ENCODE data around the gene FATE1.
"Not testable (repeated sequence)": the region's sequence is repeated elsewhere in the genome, so short reads cannot be mapped to it uniquely, and the experiment has no call there.

Gene FATE1, protein sequence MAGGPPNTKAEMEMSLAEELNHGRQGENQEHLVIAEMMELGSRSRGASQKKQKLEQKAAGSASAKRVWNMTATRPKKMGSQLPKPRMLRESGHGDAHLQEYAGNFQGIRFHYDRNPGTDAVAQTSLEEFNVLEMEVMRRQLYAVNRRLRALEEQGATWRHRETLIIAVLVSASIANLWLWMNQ

DNA sequence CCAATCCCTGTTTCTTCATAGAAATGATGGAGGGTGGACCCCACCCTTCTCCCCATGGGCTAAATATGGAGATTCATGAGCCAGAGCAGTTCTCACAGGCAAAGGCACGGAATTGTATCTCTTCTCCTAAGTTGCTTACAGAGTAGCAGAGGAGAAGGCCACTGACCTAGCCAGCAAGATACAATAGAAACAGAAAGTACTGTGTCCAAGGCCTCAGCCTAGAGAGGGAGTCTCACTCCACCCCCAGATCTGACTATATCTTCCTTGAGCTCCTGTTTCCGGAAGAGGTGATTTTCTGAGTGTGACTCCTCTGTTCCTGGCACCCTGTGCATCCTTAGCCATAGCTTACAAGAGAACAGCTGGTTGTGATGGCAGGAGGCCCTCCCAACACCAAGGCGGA, at the start of gene FATE1:
FATE1 (plus strand) TSS at position 284 of the 400 bp plus-strand sequence; CDS start at position 369, 85 bp downstream.
- DNase-seq (ENCODE audit: low read depth) = no peak

DNA sequence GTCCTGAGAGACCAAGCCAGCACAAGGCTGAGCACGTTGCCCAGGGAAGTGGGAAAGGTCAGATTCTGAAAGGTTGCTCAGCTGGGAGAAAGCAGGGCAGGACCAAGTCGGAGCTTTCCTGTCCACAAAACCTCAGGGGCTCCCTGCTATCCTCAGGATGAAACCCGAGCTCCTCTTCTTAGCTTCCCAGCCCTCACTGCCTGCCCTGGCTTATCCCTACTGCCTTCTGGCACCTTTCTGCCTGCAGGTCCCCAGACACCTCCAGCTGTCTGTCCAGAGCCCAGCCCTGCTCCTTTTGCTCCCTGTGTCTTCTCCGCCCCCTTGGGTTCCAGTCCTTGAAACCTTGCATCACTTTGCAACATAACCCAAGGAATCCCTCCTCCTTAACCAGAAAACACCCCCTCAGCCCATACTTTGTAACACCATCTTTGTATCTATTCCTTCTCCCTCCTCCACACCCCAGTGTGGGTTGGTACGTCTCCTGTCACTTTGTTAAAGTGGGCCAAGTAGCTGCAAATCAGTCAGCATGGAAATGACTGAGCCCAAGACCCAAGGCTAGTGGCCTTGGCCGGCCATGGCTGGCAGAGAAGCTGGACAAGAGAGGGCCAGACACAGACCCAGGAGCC, 40.6 kb upstream of the FATE1 start:
- no peak for DNase-seq (ENCODE audit: low read depth)

DNA sequence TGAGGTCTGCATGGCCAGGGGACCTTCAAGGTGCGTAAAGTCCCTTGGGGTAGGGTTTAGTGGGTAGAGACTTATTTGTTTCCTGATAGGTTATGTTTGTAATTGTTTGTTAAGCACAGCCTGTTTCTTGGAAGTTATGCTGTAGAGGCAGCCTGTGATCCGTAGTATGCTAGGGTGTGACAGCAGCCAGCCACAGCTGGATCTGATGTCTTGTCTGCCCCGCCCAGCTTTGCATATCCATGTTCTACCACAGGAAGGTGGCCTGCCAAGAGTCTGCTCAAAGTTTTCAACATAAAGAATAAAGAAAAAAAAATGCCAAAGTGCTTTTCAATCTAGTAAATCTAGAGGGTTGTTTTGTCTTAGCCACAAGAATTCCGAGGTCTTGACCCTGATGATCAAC, 39.6 kb upstream of the FATE1 start:
- no peak for DNase-seq (ENCODE audit: low read depth)

DNA sequence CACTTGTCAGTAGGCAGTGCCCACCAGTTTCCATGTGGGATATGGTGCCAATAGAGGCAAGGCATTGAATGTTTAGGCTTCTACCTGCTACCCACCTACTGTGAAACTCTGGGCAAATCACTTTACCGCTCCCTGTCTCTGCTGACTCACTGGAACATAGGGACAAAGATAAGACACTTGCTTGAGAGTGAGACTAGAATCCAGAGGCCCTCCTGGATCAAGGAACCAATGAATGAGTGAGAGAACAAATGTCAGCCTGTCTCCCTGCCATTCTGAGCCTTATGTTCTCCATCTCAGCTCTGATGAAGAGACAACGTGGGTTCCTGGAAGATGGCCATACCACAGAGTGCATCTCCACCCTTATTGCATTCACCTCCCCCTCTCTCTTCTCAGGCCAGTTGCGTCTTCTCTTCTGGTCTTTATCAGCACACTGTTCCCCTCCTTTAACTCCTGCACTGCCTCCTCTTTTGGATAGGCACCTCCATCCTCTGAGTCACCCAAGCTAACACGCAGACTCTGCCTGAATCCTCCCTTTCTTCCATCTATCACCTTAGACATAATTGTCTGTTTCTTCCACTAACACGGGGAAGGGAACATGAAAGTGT, 35.9 kb upstream of the FATE1 start:
- no peak for DNase-seq (ENCODE audit: low read depth)

DNA sequence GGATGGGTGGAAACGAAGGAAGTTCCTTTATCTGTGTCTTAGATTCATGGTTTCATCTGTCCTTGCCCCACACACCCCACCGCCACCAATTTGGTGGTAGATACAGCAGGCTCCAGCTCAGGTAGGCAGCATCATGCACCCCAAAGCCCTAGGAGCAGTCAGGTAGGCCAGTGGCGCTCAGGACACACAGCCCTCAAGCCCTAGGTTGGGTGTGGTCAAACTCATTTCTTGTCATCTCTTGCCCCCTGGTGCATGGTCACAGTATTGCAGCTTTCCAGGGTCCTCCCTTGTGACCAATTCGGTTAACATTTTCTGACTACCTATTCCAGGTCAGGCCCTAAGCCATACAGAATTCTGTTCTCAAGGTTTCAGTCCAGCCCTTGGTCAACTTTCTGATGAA, 35.0 kb upstream of the FATE1 start:
- DNase-seq (ENCODE audit: low read depth) = peak; percentile 2

DNA sequence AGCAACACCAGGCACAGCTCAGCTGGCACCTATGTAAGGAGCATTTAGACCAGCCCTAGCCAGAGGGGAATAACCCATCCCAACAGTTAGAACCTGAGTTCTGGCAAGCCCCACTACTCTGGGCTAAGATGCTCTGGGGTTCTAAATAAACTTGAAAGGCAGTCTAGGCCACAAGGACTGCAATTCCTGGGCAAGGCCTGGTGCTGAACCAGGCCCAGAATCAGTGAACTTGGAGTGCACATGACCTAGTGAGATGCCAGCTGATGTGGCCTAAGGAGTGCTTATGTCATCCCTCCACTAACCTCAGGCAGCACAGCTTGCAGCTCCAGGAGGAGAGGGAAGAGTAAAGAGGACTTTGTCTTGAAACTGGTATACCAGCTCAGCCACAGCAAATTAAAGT, 28.2 kb upstream of the FATE1 start:
- DNase-seq (ENCODE audit: low read depth) = no peak

DNA sequence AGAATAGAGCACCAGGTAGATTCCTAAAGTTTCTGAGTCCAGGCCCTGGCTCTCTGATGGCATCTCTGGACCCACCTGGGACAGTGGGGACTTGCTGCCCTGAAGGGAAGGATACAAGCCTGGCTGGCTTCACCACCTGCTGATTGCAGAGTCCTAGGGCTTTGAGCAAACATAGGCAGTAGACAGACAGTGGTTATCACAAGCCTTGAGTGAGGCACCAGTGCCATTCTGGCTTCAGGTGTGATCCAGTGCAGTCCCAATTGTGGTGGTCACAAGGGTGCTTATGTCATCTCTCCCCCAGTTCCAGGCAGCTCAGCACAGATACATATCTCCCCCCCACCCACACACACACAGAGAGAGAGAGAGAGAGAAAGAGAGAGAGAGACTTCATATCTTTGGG, 27.1 kb upstream of the FATE1 start:
- no peak for DNase-seq (ENCODE audit: low read depth)

DNA sequence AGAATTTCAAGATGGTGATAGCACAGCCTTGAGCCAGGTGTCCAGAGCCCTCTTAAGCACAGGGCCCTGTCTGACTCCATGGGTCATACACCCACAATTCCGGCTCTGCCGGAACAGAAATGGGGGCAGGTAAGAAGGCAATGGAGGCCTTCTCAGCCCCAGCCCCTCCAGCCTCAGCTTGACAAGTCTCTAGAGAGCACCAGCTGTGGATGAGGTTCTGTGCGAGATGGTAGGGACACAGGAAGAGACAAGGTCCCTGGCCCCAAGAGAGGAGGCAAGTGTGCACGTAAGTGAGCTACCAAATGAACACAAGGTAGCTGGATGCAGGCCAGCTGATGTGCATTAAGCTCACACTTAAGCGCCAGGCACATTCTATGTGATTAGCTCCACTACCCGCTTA, 23.0 kb upstream of the FATE1 start:
- DNase-seq (ENCODE audit: low read depth) = no peak

DNA sequence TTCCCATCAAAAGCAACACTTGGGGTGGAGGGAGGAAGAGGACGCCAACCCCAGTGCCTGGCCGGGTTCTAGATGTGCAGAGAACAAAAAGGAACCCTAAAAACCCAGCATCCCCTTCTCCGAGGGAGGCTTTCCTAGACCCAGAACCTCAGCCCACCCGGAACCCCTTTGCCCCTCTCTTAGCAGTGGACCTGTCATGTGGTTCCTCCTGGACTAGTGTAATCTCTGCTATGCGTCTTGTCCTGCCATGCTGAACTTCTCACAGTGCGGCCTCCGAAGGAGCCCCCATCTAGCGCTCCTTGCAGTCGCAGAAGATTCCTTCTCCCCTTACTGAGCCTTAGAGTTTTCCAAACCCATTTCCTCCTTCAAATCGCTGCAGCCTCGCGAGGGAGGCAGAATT, 21.7 kb upstream of the FATE1 start:
- DNase-seq (ENCODE audit: low read depth) = no peak

DNA sequence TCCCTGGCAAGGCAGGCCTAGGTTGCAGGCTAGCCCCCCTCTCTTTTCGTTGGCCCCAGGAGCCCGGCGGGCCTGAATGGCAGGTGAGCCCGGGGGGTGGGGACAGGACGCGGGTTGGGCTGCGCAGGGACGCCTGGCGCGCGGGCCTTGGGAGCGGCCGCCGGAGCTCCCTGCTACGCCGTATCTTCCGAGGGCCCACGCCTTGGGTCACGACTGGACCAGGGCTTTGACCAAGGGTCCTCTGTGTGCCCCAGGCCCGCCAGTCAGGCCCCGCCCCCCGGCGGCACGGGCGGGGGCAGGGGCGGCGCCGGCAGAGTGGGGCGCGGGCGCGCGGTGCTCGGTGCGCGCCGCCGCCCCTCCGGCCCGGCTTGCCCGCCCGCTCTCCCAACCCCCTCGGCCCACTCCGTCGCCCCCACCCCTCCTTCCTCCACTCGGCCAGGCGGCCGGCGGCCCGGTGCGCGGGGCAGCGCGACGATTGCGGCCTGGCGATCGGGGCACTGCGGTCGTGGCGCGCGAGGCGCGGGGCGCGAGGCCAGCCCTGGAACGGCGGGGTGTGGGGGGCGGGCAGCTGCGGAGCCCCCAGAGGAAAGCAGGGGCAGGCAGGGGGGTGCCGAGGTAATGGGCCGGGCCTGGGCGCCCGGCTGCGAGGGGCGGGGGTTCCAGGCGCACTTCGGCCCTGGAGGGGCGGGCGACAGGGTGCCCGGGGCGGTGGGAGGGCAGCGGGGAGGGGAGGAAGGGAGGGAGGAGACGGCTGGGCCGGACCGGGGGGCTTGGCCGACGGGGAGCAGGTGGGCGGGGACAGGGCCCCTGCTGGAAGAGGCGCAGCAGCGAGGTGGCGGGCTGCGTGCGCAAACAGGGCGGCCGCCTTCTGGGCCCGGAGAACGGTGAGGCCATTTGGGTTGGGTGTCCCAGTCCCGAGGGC, 20.9 kb upstream of the FATE1 start, which contains the start of gene PRRG3:
PRRG3 (plus strand) TSS at position 798 of the 922 bp plus-strand sequence. CDS start 3,357 bp downstream, outside the sequence.
- no peak for DNase-seq (ENCODE audit: low read depth)

DNA sequence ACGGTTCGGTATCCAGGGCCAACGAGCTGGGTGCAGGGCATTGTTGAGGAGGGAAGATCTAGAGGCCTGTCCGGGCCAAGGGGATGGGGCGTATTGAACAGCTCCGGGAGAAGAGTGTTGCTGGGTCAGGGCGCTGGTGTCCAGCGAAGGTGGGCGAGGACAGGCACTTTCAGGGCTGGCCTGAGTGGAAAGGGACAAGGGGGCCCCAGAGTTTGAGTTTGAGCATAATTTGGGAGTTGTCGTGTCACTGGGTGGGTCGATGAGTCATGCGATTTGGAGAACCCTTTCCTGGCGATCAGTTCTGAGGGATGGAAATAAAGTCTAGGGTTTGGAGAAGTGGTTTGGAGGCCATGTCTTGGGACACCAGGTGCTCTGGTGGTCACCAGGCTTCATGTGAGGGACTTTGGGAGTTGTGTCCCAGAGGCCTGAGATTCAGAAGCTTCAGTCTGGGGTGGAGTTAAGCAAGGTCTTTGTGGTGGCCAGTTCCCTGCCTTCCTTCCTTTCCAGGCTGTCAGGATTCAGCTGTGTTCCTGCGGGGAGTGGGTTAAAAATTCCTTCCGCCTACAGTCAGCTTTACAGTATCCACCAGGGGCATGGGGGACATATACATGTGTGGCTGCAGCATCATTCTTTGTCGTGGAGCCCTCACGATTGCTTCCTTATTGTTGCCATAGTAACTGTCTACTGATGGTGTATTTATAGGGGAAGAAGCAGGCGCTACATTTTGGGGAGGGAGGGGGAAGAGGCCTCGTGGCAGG, 20.1 kb upstream of the FATE1 start:
- DNase-seq (ENCODE audit: low read depth) = no peak

DNA sequence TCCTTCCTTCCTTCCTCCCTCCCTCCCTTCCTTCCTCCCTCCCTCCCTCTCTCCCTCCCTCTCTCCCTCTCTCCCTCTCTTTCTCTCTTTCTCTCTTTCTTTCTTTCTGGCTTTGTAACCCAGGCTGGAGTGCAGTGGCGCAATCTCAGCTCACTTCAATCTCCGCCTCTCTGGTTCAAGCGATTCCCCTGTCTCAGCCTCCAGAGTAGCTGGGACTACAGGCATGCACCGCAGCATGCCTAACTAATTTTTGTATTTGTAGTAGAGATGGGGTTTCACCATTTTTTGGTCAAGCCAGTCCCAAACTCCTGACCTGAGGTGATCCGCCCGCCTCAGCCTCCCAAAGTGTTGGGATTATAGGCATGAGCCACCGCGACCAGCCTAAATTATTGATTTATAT, 18.8 kb upstream of the FATE1 start:
- not testable (repeated sequence) for DNase-seq (ENCODE audit: low read depth)

DNA sequence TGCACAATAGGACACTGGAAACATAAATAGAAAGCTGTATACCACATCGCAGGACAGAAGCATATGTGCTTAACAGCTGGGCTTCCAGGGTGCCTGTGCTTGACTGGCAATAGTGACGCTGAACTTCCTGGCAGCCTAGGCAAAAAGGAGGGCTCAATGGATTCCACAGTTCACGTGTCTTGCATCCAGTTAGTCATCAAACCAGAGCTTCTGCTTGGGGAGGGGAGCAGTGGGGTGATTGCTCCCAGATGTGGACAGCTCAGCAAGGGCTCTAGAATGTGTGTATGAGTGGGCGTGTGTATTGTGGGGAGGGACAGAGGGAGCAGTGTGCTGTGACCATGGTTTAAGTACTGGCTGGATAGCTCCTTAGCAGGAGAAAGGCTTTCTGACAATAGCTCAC, 18.3 kb upstream of the FATE1 start:
- DNase-seq (ENCODE audit: low read depth) = peak; percentile 10

DNA sequence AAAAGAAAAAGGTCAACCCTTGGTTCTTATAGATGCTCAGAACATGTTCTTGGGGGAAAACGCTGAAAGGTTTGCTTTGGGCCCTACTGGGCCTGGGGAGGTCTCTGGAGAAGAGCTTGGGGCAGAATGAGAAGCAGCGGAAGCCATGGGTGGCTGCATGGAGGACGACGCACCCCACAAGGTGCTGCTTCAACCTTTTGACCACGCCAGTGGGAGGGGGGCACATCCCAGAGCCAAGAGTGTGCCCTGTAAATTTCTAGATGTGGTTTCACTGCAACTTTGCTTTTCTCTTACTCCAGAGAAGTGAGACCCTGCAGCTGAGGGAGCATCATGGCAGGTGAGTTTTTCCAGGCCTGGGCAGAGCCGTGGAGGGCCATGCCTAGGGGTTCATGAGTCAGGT, 17.4 kb upstream of the FATE1 start:
- DNase-seq (ENCODE audit: low read depth) = no peak

DNA sequence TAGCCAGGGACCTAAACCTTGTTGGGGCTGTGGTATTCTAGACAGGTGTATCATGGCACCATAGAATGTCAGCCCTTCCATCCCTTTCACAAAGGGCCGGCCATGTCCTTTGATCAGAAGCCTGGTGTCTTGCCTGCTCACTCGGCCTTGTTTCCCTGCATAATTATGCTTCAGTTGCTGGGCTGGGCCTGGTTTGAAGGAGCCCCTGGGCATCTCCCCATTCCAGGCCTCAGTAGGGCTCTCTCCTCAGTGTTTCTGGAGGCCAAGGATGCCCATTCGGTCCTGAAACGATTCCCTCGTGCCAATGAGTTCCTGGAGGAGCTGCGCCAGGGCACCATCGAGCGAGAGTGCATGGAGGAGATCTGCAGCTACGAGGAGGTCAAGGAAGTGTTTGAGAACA, 16.1 kb upstream of the FATE1 start:
- no peak for DNase-seq (ENCODE audit: low read depth)

DNA sequence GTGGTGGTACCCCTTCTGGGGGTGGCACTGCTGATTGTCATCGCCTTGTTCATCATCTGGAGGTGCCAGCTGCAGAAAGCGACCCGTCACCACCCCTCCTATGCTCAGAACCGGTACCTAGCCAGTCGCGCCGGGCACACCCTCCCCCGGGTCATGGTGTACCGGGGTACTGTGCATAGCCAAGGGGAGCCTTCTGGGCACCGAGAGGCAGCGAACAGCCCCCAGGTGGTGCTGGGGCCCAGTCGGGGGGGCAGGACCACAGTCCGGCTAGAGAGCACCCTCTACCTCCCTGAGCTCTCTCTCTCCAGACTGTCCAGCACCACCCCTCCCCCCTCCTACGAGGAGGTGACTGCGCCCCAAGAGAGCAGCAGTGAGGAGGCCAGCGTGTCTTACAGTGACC, 15.3 kb upstream of the FATE1 start:
- DNase-seq (ENCODE audit: low read depth) = no peak

DNA sequence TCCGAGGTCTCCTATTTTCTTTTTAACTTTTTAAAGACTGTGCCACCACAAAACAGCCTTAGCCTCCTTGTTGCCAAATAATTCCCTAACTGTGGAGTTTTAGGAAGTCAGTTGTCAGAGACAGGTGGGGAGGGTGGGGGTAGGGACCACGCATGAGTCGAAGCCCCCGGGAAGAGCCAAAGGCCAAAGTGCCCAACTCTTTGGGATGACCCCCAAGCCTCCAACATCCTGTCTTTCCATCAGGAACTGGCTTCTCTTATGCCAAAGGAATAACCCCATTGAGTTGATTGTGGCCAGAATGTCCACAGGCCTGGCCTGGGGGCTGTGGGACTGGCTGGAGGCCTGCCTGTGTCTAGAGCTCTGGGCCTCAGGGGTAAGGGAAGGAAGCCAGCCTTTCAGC, 14.8 kb upstream of the FATE1 start:
- DNase-seq (ENCODE audit: low read depth) = no peak

DNA sequence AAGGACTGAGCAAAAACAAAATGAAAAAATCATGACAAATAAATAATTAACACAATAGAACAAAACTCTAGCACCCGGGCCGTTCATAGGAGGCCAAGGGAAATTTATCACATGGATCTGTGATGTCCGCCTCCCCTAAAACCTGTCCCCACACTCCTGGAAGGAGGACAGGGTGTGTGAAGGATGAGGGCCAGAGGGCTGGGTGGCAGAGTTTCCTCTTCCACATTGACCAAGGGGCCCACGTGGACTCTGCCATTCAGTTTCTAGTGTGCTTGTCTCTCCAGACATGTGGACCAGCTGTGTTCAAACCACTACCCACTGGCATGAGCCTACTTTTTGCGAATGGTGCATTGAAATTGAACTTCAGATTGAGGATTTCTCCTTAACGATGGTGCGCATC, 14.3 kb upstream of the FATE1 start:
- no peak for DNase-seq (ENCODE audit: low read depth)

DNA sequence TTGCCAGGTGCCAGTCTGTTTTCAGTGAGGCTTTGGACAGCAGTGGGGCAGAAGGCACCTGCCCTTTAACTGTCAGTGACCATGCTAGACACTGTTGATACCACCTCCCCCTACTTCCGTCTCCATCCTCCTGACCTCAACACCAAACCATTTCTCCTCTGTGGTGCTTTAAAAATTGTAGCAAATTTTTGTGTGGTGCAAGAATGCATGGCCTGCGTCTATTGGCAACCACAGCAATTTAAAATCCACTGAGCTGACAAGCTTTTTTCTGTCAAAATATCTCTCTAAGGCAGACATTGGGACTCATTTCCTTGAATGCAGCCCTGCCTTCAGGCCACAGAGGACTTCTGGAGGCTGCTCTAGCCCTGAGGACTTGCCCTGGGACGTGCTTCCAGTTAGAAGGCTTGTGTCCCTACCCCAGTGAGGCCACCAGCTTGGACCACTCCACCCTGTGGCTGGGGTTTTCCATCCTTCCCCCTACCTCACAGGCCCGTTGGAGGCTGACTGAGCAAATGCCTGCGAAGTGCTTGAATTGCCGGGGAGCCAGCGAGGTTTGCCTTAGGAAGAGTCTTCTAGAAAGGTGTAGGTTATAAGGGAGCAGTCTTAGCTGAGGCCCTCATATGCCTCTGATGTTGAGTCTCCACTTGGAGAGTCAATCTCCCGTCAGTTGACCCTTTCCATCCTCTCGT, 13.7 kb upstream of the FATE1 start:
- no peak for DNase-seq (ENCODE audit: low read depth)

DNA sequence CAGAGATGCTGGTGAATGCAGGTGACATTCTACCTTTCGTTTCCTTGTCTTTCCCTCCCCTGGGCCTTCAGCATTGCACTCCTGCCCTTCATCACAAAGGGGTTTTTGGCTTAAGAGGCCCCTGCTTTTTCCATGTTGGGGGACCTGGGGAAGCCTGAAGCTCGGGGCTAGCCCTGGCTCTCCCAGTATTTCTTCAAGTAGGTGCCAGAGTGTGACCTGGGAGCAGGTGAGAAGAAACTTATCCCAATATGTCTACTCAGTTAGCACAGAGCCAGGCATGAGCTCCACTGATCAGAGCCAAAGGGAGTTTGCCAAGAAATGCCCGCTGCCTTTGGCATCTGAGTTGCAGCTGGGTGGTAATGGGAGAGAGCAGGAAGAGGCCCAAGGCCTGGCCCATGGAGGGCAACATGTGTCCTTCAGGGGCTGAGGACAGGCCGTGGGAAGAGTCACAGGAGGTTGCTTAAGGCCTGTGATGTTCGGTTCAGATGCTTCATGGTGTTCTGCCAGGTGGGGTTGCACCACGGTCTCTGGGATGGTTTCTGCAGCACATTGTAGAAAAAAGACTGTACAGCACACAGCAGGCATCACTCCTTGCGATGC, 13.0 kb upstream of the FATE1 start:
- no peak for DNase-seq (ENCODE audit: low read depth)

DNA sequence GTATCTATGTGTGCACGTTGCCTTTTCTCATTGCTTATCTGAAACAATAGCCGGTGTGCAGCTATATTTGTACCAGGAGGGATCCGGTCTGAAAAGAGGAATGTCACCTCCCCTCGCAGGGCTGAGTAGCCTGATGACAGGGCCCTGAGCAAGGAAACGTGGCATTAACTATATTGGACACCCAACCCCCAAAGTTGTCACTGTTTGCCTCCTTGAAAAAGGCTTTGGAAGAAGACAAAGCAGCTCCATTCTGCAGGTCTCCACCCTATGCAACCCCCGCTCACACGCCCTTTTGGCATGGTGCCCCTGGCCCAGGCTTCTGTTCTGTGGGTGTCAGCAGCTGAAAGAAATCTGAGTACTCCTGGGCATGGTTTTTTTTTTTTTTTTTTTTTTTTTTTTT, 12.3 kb upstream of the FATE1 start:
- DNase-seq (ENCODE audit: low read depth) = no peak
